NOMO-1 (cell line): ENCODE results near the gene FSCN2.
"Not testable (repeated sequence)": the region's sequence is repeated elsewhere in the genome, so short reads cannot be mapped to it uniquely, and the experiment has no call there.

Experiments
- DNase-seq, 2 experiments: peaks; one replicate each; lab custom pipeline; 2025; ENCODE audit not compliant: unreplicated experiment in 2 of 2; lab: John Stamatoyannopoulos, UW

The FSCN2 gene

GRCh38 chr17:81524039-81524864, 3.9 kb upstream of the FSCN2 start:
- DNase-seq: no peak

DNA sequence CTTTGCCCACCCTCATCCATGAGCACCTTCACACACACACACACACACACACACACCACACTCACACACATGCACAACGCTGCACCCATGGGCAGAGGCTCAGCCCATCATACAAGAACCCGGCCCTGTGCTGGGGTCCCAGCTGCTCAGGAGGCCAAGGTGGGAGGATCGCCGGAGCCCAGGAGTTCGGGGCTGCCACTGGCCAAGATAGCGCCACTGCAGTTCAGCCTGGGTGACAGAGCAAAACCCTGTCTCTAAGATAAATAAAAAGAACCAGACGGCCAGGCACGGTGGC, 3.4 kb upstream of the FSCN2 start:
- DNase-seq: no peak

- no peak for DNase-seq
Measured at GRCh38 chr17:81526662-81527571, 1.3 kb upstream of the FSCN2 start.

GRCh38 chr17:81528384-81528650, 140 bp downstream of the FSCN2 start:
- no peak for DNase-seq

- no peak for DNase-seq
Measured at GRCh38 chr17:81528651-81529436, 667 bp downstream of the FSCN2 start.

- DNase-seq: no peak
Measured at GRCh38 chr17:81529437-81529803, 1.2 kb downstream of the FSCN2 start.

DNA sequence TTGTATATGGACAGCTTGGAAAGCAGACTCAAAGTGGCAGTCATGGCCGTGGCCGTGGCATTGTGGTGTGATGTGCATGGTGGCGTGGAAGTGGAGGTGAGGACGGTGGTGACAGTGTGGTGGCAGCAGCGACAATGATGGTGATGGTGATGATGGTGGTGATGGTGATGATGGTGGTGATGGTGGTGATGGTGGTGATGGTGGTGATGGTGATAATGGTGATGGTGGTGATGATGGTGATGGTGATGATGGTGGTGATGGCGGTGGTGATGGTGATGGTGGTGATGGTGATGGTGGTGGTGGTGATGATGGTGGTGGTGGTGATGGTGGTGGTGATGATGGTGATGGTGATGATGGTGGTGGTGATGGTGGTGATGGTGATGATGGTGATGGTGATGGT, 2.8 kb downstream of the FSCN2 start:
- DNase-seq: not testable (repeated sequence)

- not testable (repeated sequence) for DNase-seq
Measured at GRCh38 chr17:81531998-81532404, 3.8 kb downstream of the FSCN2 start.

DNA sequence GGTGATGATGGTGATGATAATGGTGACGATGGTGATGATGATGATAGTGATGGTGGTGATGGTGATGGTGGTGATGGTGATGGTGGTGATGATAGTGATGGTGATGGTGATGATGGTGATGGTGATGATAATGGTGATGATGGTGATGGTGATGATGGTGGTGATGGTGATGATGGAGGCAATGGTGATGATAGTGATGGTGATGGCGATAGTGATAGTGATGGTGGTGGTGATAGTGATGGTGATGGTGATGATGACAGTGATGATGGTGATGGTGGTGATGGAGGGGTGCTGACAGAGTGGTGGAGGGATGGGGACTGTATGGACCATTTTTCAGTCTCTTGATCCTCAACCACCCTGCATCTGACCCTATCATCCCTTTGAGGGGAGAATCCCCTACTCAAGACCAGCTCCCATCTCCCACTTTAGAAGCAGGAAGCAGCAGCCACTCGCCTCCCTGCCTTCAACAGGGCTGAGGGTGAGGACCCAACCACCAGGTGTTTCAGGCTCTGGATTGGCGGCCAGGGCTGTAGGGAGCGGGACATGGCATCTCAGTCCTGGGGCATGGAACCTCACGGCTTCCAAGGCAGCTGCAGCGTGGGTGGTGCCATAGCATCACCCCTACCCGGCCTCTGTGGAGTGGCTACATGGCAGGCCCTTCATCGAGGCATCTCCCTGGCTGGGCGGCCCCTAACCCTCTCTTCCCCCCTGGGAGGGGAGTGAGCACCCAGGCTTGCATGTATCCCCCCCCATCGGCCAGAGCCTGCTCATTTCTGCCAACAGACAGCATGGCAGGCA, 4.5 kb downstream of the FSCN2 start:
- DNase-seq: no peak

- no peak for DNase-seq
Measured at GRCh38 chr17:81533339-81534141, 5.4 kb downstream of the FSCN2 start.

DNA sequence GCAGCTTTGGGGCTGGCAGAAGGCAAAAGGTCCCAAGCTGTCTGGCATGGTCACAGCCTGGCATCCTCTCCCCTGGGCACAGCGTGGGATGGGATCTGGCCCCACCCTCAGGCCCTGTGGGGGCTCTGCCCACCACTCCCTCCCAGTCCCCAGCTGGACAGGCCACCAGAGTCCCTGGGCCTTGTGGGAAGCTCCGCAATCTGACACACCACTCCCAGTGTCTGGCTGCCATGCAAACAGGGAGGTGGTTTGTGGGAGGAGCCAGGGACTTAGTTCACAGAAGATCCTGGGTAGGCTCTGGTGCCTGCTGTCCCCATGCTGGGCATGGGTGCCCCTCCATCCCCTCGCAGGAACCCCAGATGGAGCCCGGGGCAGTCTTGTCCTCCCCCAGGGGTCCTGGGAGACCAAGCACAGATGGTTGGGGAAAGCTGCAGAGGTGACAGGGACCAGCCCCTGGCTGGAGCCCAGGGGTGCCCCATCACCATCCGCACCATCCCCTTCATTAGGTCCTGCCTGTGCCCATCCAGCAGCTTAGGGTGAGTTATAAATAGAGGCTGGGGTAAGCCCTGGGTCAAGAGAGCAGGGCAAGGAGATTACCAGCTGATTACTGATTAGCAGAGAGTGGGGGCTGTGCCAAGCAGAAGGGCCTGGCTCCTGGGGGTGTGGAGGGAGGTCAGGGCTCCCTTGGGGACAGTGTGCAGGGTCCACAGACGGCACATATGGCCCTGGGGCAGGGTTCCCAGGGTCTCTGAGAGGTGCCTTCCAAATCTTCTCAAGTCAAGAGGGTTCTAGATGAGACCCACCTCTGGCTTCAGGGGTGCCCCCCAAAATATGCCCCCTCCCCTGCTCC, 6.2 kb downstream of the FSCN2 start:
- no peak for DNase-seq

- DNase-seq: no peak
Measured at GRCh38 chr17:81535007-81535328, 6.8 kb downstream of the FSCN2 start.

GRCh38 chr17:81535480-81536298, 7.5 kb downstream of the FSCN2 start:
- DNase-seq: no peak

- DNase-seq: no peak
Measured at GRCh38 chr17:81536299-81537290, 8.4 kb downstream of the FSCN2 start.

- DNase-seq: no peak
Measured at GRCh38 chr17:81537343-81537855, 9.2 kb downstream of the FSCN2 start.

- DNase-seq: no peak
Measured at GRCh38 chr17:81537856-81538555, 9.8 kb downstream of the FSCN2 start.
